ENCODE data around the gene LYL1.
A peak's percentile ranks its signal among the peaks of the same experiment; 100 is the strongest.

- TF ChIP-seq CTCF (IDR thresholded peaks at IDR 0.05; ENCODE audit: low read depth, low read length) (peak; percentile 47), POLR2A (IDR thresholded peaks at IDR 0.05; ENCODE audit: extremely low read depth, insufficient read length) (no peak), MAX (IDR thresholded peaks at IDR 0.05; ENCODE audit: low read depth, low read length) (no peak), MYC (IDR thresholded peaks at IDR 0.05; ENCODE audit: low read depth, low read length) (0 out of 2 replicates have a peak, but pooled peaks have one; percentile 14)
Measured at GRCh38 chr19:13100841-13101589, 1.6 kb downstream of the LYL1 start.

Measured in NB4 (cell line).